Astrocyte (in vitro differentiated cells and primary cell): ENCODE measurements around the gene HTRA2.

Experiments used
- CTCF ChIP-seq: IDR thresholded peaks from 2 replicates; pipeline ENCODE4 v1.5.1; 2011; ENCODE audit warnings: low read depth, mild to moderate bottlenecking, inconsistent platforms, low read length, moderate library complexity; ENCODE audit not compliant: insufficient read depth
- EZH2 ChIP-seq: IDR thresholded peaks from 2 replicates; pipeline ENCODE4 v1.6.1; 2012; ENCODE audit warnings: mild to moderate bottlenecking, low read length, inconsistent platforms; ENCODE audit not compliant: insufficient read depth

- TF ChIP-seq CTCF (no peak), EZH2 (no peak)
These were observed 36.5 kb downstream of the HTRA2 start for GRCh38 chr2:74566076-74566753.
